HFF-Myc (cell line): ENCODE measurements around the gene KCND1.

ENCODE experiments used
- DNase-seq: peaks from one replicate; pipeline ENCODE4 v3.0.0-alpha.2; 2011; ENCODE audit warnings: low read depth; ENCODE audit errors: extremely low read depth
- H3K4me3 ChIP-seq: replicated peaks from 2 replicates; pipeline ENCODE4 v1.5.1; 2011; ENCODE audit warnings: low read depth, mild to moderate bottlenecking, control low read depth, low read length
- TF ChIP-seq, protein P1 (sequence below): IDR thresholded peaks from 2 replicates; pipeline ENCODE4 v1.5.1; 2012; ENCODE audit warnings: mild to moderate bottlenecking, low read depth, low read length, control low read depth; ENCODE audit errors: missing control alignments

Gene KCND1

DNA sequence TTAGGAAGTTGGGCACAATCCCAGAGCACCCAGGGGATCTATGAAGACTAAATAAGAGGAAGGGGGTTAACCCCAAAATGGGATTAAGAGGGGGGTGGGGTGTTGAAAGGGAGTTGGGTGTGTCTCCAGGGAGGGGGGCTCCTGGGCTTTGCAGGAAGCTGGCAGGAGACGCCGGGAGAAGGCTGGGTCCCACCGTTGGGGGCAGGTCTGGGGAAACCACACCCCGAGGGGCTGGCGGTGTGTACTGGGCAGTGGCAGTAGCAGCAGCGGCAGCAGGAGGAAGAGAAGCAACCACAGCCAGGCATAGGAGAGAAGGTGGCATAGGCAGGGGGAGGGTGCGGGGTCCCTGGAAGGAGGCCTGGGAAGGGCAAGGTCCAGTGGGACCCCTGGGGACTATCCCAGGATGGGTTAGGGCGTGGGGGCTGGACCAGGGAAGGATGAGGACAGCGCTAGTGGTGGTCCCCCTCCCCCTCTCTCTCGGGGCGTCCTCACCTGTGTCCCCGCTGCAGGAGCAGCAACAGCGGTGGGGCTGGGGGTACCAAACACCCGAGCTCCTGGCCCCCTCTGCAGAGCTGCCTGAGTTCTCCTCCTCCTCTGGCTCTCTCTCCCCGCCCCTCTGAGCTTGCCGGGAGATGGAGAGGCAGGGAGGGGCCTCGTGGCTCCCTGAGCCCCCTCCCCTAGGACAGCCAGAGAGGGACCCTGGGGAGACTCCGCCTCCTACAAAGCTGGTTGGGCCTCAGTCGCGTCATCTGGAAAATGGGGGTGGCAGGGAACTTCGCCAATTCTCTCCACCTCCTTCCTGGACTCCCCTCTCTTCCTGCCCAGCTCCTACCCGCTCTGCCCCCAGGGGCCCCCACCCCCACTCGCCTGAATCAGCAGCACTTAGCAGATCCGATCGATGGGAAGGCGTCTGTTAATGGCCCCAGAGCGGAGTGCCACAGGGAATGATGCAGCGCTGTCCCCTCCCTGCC is at the start of gene KCND1:
Gene KCND1 (minus strand): TSS at position 596 of the 971 bp plus-strand sequence. CDS start 1,573 bp downstream, outside the sequence.
- no peak for DNase-seq
- TF ChIP-seq, protein P1, sequence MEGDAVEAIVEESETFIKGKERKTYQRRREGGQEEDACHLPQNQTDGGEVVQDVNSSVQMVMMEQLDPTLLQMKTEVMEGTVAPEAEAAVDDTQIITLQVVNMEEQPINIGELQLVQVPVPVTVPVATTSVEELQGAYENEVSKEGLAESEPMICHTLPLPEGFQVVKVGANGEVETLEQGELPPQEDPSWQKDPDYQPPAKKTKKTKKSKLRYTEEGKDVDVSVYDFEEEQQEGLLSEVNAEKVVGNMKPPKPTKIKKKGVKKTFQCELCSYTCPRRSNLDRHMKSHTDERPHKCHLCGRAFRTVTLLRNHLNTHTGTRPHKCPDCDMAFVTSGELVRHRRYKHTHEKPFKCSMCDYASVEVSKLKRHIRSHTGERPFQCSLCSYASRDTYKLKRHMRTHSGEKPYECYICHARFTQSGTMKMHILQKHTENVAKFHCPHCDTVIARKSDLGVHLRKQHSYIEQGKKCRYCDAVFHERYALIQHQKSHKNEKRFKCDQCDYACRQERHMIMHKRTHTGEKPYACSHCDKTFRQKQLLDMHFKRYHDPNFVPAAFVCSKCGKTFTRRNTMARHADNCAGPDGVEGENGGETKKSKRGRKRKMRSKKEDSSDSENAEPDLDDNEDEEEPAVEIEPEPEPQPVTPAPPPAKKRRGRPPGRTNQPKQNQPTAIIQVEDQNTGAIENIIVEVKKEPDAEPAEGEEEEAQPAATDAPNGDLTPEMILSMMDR, result no peak
- H3K4me3 ChIP-seq, result peak within 1 kb of the TSS; percentile 24

DNA sequence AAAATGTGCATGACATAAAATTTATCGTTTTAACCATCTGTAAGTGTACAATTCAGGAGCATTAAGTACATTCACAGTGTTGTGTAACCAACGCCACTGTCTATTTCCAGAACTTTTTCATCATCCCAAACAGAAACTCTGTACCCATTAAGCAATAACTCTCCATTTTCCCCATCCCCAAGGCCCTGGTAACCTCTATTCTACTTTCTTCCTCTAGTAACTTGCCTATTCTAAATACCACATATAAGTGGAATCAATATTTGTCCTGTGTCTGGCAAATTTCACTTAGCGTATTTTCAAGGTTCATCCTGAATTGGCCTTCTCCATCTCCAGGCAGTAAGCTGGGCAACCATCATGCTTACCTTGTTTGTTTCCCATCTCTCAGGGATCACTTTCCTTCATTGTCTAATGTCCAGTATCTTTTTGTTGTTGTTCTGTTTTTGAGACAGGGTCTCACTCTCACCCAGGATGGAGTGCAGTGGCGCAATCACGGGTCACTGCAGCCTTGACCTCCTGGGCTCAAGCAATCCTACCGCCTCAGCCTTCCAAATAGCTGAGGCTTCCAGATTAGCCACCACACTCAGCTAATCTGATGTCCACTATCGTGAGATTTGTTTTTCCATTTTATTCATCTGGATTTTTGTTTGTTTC is 48.1 kb upstream of the KCND1 start:
- H3K4me3 ChIP-seq, result no peak overlapping the region
- TF ChIP-seq, protein P1, result no peak
- DNase-seq, result no peak

- no peak overlapping the region for H3K4me3 ChIP-seq
- TF ChIP-seq, protein P1, result no peak
- no peak for DNase-seq
These were observed 47.4 kb upstream of the KCND1 start for GRCh38 chrX:49019050-49019449.

DNA sequence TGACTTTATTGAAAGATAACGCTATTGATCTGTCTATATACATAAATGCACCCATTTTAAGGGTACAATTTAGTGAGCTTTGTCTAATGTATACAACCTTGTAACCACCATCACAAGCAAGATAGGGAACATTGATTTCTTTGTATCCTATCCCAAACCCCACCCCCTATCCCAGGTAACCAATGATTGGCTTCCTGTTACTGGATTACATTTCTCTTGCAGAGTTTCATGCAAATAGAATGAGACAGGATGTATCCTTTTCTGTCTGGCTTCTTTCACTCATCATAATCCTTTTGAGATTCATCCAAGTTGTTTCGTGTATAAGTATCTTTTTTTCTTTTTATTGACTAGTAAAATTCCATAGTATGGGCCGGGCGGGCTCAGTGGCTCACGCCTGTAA is 32.1 kb upstream of the KCND1 start:
- H3K4me3 ChIP-seq, result no peak overlapping the region
- TF ChIP-seq, protein P1, result no peak
- DNase-seq, result no peak

DNA sequence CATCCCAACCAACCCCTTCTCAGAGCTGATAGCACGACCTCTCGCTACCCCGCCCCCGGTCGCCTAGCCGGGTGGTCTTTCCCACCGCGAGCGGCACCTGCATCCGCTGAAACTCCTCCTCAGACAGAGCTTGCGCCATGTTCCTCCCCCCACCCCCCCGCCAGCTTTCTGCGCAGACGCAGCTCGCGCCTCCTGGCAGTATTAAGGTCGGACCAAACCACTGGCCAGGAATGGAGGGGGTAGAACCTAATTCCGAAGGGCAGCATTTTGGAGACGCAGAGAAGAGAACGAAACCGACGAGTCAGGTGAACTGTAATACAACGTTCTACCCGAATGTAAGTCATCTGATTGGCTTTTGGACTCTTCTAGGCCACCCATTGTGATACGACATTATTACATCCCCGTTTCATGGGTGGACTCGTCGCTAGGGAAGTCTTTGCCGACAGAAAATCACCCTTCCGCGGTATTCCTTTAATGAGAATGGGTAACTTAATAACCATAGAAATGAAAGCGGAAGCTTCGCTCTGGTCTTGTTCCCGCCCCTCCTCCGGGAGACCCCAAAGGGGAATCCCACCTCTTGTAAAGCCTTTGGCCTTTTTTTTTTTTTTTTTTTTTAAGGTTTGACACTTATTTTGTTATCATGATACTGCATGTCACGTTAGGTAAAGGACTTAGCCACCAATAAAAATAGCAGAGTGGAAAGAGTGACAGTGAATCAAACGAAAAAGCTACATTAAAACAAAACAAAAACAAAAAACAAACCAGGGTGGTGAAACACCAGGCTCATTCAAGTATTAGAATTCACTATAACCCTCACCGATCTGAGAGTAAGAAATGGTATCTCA is 30.7 kb upstream of the KCND1 start, which contains the start of gene GRIPAP1:
Gene GRIPAP1 (minus strand): TSS at position 174 of the 845 bp plus-strand sequence. CDS start 35 bp downstream, at position 139.
- peak within 1 kb of the TSS; percentile 74 for H3K4me3 ChIP-seq
- peak; percentile 61 for DNase-seq
- TF ChIP-seq, protein P1, result no peak

- TF ChIP-seq, protein P1, result no peak
- DNase-seq, result no peak
- peak overlapping the region; percentile 74 for H3K4me3 ChIP-seq
These were observed 30.0 kb upstream of the KCND1 start for GRCh38 chrX:49001521-49002090.
